ENCODE data around the gene DGAT2. TPM values are rescaled to one million over a fixed set of nuclear protein-coding genes. Genes with fewer than 3 reads are reported as not detected.
A peak's percentile ranks its signal among the peaks of the same experiment; 100 is the strongest.

Gene DGAT2
- total RNA-seq, 4 donors from 2014 or later: 2.1 to 4.9 (median 4.1) TPM

- TF ChIP-seq CTCF (IDR thresholded peaks at IDR 0.05 in 4 of 5, conservative IDR thresholded peaks at IDR 0.05 in 1 of 5) (no peak), POLR2A (IDR thresholded peaks at IDR 0.05) (no peak)
- Histone ChIP-seq H3K4me1 (peaks cover 17 to 32% of the 10 kb centered on the region in 2 donors), H3K27ac (no peak overlapping the region), H3K4me3 (no peak overlapping the region), H3K9me3 (no peaks in the 10 kb centered on the region), H3K36me3 (no peaks in the 10 kb centered on the region), H3K27me3 (no peaks in the 10 kb centered on the region)
- intact Hi-C loops (cut with DNase I; ENCODE audit: low total_unique reads) (no loop called here), in situ Hi-C loops (cut with MboI; ENCODE audit: low sequenced_read_pairs in 4 of 4) (no loop called here)
- DNase-seq: no peak
- no peak for ATAC-seq
These were observed 37.5 kb upstream of the DGAT2 start for GRCh38 chr11:75731095-75731494.

DNA sequence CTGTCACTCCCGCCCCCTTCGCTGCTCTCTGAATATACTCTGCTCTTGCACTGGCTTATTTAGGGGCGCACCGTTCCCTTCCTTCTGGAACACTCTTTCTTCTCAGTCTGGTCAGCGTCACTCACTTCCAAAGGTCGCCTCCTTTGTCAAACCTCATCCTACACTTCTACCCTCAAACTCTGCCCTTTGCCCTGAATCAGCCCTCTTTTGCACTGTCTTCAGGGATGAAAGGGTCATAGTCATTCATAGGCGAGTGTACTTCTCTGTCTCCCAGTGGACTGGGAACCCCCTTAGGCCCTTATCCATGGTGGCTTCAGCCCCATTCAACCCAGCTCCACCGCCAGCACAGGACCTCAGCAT is 35.5 kb upstream of the DGAT2 start:
- peaks cover 17 to 32% of the 10 kb centered on the region in 2 donors for H3K4me1 ChIP-seq
- TF ChIP-seq POLR2A (IDR thresholded peaks at IDR 0.05) (no peak), CTCF (IDR thresholded peaks at IDR 0.05 in 4 of 5, conservative IDR thresholded peaks at IDR 0.05 in 1 of 5) (no peak)
- no peaks in the 10 kb centered on the region for H3K36me3 ChIP-seq
- DNase-seq (no peak), ATAC-seq (no peak)
- H3K27ac ChIP-seq: peak overlapping the region in 1 of 4 donors; percentile 58
- H3K4me3 ChIP-seq: no peak overlapping the region
- no peaks in the 10 kb centered on the region for H3K9me3 ChIP-seq
- H3K27me3 ChIP-seq: no peaks in the 10 kb centered on the region
- in situ Hi-C loops (cut with MboI; ENCODE audit: low sequenced_read_pairs in 4 of 4) (no loop called here), intact Hi-C loops (cut with DNase I; ENCODE audit: low total_unique reads) (no loop called here)

DNA sequence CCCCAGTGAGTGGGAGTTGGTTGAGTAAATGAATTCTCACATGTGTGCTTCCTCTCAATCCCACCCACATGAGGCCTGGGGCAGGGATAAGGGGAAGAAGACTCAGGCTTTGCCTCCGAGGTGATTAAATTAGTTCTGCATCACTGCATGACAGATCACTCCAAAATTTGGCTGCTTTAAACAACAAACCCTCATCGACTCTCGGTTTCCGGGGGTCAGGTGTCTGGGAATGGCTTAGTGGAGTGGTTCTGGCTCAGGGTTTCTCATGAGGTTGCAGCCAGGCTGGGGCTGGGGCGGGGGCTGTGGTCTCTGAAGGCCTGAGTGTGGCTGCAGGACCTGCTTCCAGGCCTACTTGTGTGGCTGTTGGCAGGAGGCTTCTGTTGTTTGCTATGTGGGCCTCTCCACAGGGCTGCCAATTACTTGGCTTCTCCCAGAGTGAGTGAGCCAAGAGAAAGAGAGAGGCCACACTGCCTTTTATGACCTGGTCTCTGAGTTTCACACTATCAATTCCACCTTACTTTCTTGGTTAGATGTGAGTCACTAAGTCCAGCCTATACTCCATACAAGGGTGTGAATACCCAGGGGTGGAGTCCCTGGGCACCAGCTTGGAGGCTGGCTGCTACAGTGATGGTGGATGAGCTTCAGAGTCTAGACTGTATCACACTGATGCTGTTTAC is 35.0 kb upstream of the DGAT2 start:
- Histone ChIP-seq H3K27me3 (no peaks in the 10 kb centered on the region), H3K4me1 (peaks cover 17 to 32% of the 10 kb centered on the region in 2 donors), H3K4me3 (no peak overlapping the region), H3K9me3 (no peaks in the 10 kb centered on the region), H3K36me3 (no peaks in the 10 kb centered on the region), H3K27ac (peak overlapping the region; percentile 58 to 74 (median 62))
- ATAC-seq: peak; percentile 73 to 75
- peak; percentile 25 to 36 for DNase-seq
- in situ Hi-C loops (cut with MboI; ENCODE audit: low sequenced_read_pairs in 4 of 4) (no loop called here), intact Hi-C loops (cut with DNase I; ENCODE audit: low total_unique reads) (no loop called here)
- TF ChIP-seq POLR2A (IDR thresholded peaks at IDR 0.05) (no peak), CTCF (IDR thresholded peaks at IDR 0.05 in 4 of 5, conservative IDR thresholded peaks at IDR 0.05 in 1 of 5) (no peak)

GRCh38 chr11:75734491-75735180 is 33.9 kb upstream of the DGAT2 start:
- no peak for TF ChIP-seq CTCF (IDR thresholded peaks at IDR 0.05 in 4 of 5, conservative IDR thresholded peaks at IDR 0.05 in 1 of 5)
- TF ChIP-seq POLR2A (IDR thresholded peaks at IDR 0.05): no peak
- peak; percentile 16 to 26 for DNase-seq
- no peak overlapping the region for H3K4me3 ChIP-seq
- peak overlapping the region; percentile 58 to 74 (median 62) for H3K27ac ChIP-seq
- intact Hi-C loops (cut with DNase I; ENCODE audit: low total_unique reads): no loop called here
- peaks cover 17 to 26% of the 10 kb centered on the region in 2 donors for H3K4me1 ChIP-seq
- no peaks in the 10 kb centered on the region for H3K9me3 ChIP-seq
- no peaks in the 10 kb centered on the region for H3K36me3 ChIP-seq
- peak; percentile 53 to 69 for ATAC-seq
- H3K27me3 ChIP-seq: no peaks in the 10 kb centered on the region
- in situ Hi-C loops (cut with MboI; ENCODE audit: low sequenced_read_pairs in 4 of 4): no loop called here

Data from gastrocnemius medialis (tissue), 4 donors.